ENCODE results near the gene ARID1B.

ARID1B gene

DNA sequence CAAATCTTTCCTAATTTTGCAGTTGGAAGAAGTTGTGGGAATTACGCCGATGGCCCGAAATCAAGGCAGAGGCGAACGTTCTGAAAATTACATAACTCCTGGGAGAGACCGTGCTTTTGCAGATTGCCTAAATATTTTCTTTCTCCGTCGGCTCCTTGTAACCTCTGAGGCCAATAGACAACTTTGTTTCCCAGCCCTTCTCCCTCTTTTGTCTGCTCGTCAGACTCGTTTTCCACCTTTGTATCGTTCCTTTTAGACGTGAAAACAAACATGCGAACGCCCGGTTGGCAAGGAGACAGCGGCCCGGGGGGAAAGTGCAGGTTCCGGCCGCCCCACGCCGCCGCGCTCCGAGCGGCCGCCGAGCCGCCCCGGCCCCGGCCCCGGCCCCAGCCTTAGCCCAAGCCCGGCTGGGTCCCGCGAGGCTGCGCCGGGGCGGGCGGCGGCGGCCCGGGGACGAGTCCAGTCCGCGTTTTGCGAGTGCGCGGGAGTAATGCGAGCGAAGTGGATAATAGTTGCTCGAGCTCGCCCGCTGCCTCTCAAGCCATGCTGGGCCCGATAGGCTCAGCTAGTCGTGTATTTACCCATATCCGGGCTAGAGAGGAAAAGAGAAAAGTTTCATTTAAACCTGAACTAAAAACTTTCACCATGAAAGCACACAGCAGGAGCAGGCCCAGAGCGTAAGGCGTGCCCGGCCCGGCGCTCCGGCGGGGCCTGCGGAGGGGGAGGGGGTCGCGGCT lies at the start of gene ARID1B:
Gene ARID1B (plus strand): TSS at position 539 of the 737 bp plus-strand sequence. CDS start 303 bp downstream, outside the sequence.
- DNase-seq = peak; percentile 56 to 66

- peak; percentile 35 to 38 for DNase-seq
Observed at GRCh38 chr6:156727715-156728385, 49.3 kb upstream of the ARID1B start.

GRCh38 chr6:156729248-156729647 lies 47.9 kb upstream of the ARID1B start:
- DNase-seq = no peak

DNA sequence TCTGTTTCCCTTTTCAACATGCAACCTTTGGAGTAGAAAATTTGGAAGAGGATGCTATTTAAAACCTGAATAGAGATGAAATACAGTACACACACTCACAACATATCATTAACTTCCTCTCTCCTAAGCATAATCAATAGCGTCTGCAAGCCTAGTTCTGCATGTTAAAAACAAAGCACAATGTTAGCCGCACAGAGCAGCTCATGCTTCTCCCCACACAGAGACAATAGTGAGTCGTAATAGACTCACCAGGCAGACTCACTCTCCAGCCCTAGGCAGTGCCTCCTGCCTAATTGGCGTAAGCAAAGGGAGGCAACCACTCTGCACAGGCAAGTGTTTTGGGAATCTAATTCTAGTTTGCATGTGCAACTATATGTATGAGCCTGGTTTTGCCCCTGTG lies 45.8 kb upstream of the ARID1B start:
- no peak for DNase-seq

- no peak for DNase-seq
Observed at GRCh38 chr6:156735751-156736150, 41.4 kb upstream of the ARID1B start.

- no peak for DNase-seq
Observed at GRCh38 chr6:156740604-156741003, 36.6 kb upstream of the ARID1B start.

DNA sequence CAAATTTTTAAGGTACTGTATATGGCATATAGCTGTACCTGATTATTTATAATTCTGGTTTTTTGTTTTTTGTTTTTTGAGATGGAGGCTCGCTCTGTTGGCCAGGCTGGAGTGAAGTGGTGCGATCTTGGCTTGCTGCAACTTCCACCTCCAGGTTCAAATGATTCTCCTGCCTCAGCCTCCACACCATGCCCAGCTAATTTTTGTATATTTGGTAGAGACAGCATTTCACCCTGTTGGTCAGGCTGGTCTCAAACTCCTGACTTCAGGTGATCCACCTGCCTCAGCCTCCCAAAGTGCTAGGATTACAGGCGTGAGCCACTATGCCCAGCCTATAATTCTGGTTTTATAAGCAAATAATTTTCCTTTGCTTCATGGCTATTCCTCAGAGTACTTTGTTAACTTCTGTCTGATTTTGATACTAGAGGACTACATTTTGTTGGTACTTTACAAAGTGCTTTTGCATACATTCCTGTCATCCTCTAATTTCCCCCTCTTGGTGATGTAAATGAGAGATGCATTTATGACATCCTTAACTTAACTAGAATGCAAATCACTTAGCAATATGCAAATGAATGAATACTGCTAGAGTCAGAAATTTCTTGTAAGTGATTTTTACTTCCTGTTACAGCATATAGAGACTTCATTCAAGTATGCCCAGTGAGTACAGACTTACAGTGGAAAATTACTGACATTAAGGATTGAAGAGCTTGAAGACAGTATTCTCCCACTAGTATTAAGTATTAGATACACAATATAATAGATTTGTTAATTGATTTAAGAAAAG lies 35.7 kb upstream of the ARID1B start:
- no peak for DNase-seq

DNA sequence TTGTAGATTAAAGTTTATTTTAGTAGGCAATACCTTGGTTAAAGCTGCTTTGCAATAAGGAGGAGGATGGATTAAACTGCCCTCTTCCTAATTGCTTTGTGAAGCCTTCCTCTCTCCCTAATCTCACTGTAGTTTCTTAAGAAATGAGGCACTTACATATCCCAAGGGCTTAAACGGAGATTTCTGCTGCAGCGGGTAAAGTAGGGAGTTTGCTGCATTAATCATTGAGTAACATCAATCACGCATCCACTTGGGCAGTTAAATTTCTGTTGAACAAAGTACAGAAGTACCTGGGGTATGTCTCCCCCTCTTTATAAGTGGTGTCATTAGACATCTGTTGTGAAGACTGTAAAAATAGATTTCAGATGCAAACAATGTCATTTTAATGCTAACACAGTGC lies 29.5 kb upstream of the ARID1B start:
- DNase-seq = no peak

- DNase-seq = no peak
Observed at GRCh38 chr6:156748504-156748903, 28.7 kb upstream of the ARID1B start.

- DNase-seq = no peak
Observed at GRCh38 chr6:156752666-156753301, 24.4 kb upstream of the ARID1B start.

- DNase-seq = no peak
Observed at GRCh38 chr6:156756630-156757610, 20.3 kb upstream of the ARID1B start.

GRCh38 chr6:156757849-156758248 lies 19.3 kb upstream of the ARID1B start:
- no peak for DNase-seq

- no peak for DNase-seq
Observed at GRCh38 chr6:156760377-156760776, 16.8 kb upstream of the ARID1B start.

DNA sequence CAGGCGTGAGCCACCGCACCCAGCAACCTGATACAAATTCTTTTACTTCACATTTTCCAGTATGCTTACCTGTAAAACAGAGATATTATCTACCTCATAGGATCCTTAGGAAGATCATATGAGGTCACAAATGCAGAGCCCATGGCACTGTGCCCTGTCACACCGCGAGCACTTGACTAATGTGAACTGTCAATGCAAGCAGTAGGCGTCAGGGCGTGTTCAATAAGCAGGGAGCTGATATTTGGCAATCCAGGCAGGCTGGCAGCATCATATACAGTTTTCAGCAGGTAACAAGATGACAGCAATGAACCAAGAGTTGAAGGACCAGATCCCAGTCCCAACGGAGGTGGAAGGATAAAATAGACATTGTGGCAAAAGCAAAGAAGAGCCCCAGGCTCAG lies 14.6 kb upstream of the ARID1B start:
- no peak for DNase-seq

DNA sequence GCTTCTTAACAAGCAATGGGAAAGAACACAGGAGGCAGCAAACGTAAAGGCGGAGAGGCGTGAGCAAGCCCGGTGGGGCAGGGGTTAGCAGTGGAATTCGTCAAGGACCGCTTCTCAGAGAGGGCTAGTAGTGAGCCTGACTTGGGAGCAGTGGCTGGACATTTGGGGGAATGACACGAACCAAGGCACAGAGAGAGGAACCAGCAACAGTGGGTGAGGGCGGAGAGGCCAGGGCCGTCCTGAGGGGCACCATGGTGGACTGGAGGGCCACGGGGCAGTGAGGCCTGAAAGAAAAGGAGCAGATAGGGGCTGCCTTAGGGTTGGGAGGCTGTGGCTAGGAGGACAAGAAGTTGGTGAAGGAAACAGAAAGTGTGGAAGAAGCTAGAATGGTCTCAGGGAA lies 12.1 kb upstream of the ARID1B start:
- no peak for DNase-seq

GRCh38 chr6:156767603-156768467 lies 9.3 kb upstream of the ARID1B start:
- no peak for DNase-seq

DNA sequence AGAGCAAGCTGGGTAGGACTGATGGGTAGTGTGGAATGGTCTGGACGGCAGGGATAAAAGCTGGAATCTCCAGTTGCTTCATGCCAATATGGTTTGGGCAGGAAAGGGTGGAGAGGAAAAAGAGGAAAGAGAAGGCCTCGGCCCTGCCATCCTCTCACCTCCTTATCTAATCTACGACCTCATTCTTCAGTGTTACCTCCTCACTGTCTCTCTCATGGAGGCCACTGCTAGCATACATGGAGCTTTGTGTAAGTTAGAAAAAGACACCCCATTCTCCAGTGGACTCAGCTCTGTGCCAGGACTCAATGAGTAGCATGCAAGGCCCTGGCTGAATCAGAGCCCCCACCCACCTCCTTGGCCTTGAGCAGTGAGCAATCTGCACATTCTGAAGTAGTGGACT lies 6.1 kb upstream of the ARID1B start:
- no peak for DNase-seq

GRCh38 chr6:156771761-156772160 lies 5.4 kb upstream of the ARID1B start:
- no peak for DNase-seq

- no peak for DNase-seq
Observed at GRCh38 chr6:156773476-156773875, 3.7 kb upstream of the ARID1B start.

DNA sequence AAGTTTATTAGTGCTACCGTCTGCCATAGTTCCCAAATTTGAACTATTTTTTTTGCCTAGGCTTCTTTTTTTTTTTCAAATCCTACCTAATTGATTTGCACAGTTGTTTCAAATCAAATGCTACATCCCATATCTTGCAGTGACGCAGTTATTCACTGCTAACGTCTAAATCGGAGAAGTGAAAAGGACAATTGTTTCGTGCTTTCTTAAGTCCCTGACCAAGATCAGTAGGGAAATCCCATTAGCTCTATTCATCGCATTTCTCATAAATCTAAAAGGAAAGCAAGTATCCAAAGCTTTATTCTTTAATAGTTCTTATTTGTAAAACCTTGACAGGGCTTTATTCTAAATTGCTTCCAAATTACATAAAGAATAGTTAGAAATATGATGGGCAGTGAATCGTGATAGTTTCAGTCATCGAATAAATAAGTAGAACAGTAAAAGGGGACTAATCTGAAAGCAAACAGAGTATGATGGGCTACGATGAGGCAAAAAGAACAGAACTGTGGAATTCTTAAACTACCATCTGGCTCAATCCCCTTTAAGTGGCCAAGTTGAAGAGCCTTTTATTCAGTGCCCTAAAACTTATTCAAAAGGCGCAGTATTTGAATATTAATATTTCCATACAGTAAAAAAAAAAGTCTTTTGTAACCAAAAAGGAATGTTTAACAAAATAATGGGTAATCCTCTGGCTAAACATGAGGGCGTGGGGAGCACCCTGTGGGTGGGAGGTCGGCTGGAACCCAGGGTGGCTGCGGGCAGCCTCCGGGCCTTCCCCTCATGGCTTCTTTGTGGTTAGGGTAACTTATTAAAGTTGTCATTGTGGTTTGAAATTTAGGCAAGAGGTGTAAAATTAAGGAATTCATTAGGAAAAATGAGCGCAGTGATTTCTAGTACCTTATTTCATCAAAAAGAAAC lies 3.0 kb upstream of the ARID1B start:
- DNase-seq = no peak

Measured in inflammatory macrophage treated with lipopolysaccharide for 1 hour (primary cell).